ENCODE measurements around the gene SOX13.

SOX13 gene

DNA sequence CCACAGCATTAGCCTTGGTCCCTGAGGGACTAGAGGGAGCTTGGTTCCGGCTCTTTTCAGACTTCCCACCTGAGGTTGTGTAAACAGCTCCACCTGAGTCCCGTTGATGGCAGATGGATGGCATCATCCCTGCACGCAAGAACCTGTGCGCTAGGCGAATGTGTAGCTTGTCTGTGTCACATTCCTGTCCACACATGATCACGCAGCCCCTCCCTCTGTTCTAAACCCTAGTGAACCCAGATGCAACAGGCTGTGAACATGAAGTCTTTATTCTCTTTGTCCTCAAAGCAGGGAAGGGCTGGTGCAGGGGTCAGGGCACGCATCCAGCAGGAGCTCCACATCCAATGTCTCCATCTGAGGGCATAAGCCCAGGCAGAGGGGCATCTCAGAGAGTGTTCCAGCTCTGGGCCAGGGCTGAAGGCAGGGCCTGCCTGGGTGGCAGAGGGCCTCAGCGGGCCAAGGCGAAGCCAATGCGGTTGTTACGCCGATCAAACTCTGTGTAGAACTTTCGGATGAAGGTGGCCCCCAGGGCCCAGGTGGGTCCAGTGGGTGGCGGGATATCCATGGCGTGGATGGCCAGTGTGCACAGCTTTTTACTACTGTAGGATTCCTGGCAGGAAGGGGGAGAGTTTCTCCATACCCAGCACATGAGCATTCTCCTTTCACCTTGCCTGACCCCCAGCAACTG lies 81.8 kb downstream of the SOX13 start:
- Histone ChIP-seq H3K27ac (replicated peaks) (no peak overlapping the region), H3K4me3 (replicated peaks; ENCODE audit: insufficient read depth, low read length) (no peak overlapping the region), H3K27me3 (ENCODE audit: insufficient read depth, poor library complexity, severe bottlenecking) (peaks cover 29% of the 10 kb centered on the region)
- TF ChIP-seq, protein P1, sequence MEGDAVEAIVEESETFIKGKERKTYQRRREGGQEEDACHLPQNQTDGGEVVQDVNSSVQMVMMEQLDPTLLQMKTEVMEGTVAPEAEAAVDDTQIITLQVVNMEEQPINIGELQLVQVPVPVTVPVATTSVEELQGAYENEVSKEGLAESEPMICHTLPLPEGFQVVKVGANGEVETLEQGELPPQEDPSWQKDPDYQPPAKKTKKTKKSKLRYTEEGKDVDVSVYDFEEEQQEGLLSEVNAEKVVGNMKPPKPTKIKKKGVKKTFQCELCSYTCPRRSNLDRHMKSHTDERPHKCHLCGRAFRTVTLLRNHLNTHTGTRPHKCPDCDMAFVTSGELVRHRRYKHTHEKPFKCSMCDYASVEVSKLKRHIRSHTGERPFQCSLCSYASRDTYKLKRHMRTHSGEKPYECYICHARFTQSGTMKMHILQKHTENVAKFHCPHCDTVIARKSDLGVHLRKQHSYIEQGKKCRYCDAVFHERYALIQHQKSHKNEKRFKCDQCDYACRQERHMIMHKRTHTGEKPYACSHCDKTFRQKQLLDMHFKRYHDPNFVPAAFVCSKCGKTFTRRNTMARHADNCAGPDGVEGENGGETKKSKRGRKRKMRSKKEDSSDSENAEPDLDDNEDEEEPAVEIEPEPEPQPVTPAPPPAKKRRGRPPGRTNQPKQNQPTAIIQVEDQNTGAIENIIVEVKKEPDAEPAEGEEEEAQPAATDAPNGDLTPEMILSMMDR (IDR thresholded peaks at IDR 0.05; ENCODE audit: insufficient read depth, low read length) = no peak
- TF ChIP-seq GABPA (IDR thresholded peaks at IDR 0.05; ENCODE audit: low read depth) (no peak), POLR2AphosphoS5 (IDR thresholded peaks at IDR 0.05; ENCODE audit: low read depth) (no peak), SPI1 (IDR thresholded peaks at IDR 0.05; ENCODE audit: borderline replicate concordance, low read depth) (no peak)
- TF ChIP-seq, protein P2, sequence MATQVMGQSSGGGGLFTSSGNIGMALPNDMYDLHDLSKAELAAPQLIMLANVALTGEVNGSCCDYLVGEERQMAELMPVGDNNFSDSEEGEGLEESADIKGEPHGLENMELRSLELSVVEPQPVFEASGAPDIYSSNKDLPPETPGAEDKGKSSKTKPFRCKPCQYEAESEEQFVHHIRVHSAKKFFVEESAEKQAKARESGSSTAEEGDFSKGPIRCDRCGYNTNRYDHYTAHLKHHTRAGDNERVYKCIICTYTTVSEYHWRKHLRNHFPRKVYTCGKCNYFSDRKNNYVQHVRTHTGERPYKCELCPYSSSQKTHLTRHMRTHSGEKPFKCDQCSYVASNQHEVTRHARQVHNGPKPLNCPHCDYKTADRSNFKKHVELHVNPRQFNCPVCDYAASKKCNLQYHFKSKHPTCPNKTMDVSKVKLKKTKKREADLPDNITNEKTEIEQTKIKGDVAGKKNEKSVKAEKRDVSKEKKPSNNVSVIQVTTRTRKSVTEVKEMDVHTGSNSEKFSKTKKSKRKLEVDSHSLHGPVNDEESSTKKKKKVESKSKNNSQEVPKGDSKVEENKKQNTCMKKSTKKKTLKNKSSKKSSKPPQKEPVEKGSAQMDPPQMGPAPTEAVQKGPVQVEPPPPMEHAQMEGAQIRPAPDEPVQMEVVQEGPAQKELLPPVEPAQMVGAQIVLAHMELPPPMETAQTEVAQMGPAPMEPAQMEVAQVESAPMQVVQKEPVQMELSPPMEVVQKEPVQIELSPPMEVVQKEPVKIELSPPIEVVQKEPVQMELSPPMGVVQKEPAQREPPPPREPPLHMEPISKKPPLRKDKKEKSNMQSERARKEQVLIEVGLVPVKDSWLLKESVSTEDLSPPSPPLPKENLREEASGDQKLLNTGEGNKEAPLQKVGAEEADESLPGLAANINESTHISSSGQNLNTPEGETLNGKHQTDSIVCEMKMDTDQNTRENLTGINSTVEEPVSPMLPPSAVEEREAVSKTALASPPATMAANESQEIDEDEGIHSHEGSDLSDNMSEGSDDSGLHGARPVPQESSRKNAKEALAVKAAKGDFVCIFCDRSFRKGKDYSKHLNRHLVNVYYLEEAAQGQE (IDR thresholded peaks at IDR 0.05; ENCODE audit: insufficient replicate concordance, low read depth) = no peak
- DNase-seq (ENCODE audit: low read depth in 1 of 2, low spot score in 1 of 2) = no peak

DNA sequence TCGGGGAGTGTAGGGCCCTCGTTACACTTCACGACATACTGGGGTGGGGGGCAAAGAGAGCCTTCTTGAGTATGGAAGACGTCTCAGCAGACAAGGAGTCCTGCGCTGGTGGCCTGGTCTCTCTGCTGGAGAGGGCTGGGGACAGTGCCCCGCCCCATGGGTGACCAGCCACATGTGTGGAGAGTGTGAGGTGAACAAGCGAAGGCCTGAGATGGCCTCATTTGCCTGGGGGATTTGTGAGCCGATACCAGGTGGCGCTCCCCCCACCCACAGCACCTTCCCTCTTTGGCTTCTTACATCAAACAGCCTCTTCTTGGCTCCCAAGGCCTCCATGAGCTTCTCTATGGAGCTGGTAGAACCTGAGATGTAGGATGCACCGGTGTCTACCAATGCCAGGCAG lies 83.0 kb downstream of the SOX13 start:
- TF ChIP-seq GABPA (IDR thresholded peaks at IDR 0.05; ENCODE audit: low read depth) (no peak), SPI1 (IDR thresholded peaks at IDR 0.05; ENCODE audit: borderline replicate concordance, low read depth) (no peak), POLR2AphosphoS5 (IDR thresholded peaks at IDR 0.05; ENCODE audit: low read depth) (no peak)
- TF ChIP-seq, protein P2 (IDR thresholded peaks at IDR 0.05; ENCODE audit: insufficient replicate concordance, low read depth) = no peak
- TF ChIP-seq, protein P1 (IDR thresholded peaks at IDR 0.05; ENCODE audit: insufficient read depth, low read length) = no peak
- no peak for DNase-seq (ENCODE audit: low read depth in 1 of 2, low spot score in 1 of 2)
- Histone ChIP-seq H3K4me3 (replicated peaks; ENCODE audit: insufficient read depth, low read length) (no peak overlapping the region), H3K27ac (replicated peaks) (no peak overlapping the region), H3K27me3 (ENCODE audit: insufficient read depth, poor library complexity, severe bottlenecking) (peaks cover 21% of the 10 kb centered on the region)

DNA sequence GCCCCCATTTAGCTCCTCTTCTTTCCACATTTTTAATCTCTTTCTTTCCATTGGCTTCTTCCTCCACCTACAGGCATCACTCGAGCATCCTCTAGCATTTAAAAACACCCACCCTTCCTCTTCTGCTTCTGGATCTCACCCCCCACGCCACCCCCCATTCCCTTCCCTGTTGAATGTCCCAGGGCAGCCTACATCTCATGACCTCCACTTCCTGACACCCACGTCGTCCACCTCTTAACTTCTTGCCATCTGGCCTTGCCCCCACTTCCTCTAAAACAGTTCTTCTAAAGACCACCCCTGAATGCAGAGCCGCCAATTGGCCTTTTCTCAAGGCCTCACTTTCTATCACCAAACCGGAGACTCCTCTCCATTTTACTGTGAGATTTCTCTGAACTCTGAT lies 85.0 kb downstream of the SOX13 start:
- H3K4me3 ChIP-seq (replicated peaks; ENCODE audit: insufficient read depth, low read length) = no peak overlapping the region
- H3K27ac ChIP-seq (replicated peaks) = no peak overlapping the region
- H3K27me3 ChIP-seq (ENCODE audit: insufficient read depth, poor library complexity, severe bottlenecking) = peaks cover 6% of the 10 kb centered on the region
- no peak for DNase-seq (ENCODE audit: low read depth in 1 of 2, low spot score in 1 of 2)
- TF ChIP-seq GABPA (IDR thresholded peaks at IDR 0.05; ENCODE audit: low read depth) (no peak), SPI1 (IDR thresholded peaks at IDR 0.05; ENCODE audit: borderline replicate concordance, low read depth) (no peak), POLR2AphosphoS5 (IDR thresholded peaks at IDR 0.05; ENCODE audit: low read depth) (no peak)
- TF ChIP-seq, protein P1 (IDR thresholded peaks at IDR 0.05; ENCODE audit: insufficient read depth, low read length) = no peak
- TF ChIP-seq, protein P2 (IDR thresholded peaks at IDR 0.05; ENCODE audit: insufficient replicate concordance, low read depth) = no peak
